Right lobe of liver (tissue), 6 donors: ENCODE data around the gene TLN1. TPM values are rescaled to one million over a fixed set of nuclear protein-coding genes. Genes with fewer than 3 reads are reported as not detected.
A peak's percentile ranks its signal among the peaks of the same experiment; 100 is the strongest.

Experiments used
- ATAC-seq, 4 donors: fragments of 200-7000 bp; cut with Tn5 transposase; one replicate each; pipeline ENCODE4 v1.9.1; 2020; ENCODE audit warnings: mild to moderate bottlenecking in 4 of 4, moderate library complexity in 4 of 4
- DNase-seq, 3 donors: peaks; one replicate each; pipeline ENCODE4 v3.0.0-alpha.2; 2020
- H3K27ac ChIP-seq, 3 donors: fragments of 200-600 bp; one replicate each; pipeline ENCODE4 v1.8.0; 2022
- H3K27me3 ChIP-seq, 2 donors: fragments of 200-600 bp; one replicate each; pipeline ENCODE4 v1.8.0; 2022
- H3K36me3 ChIP-seq, 4 donors: fragments of 200-600 bp; sonication (generic) in 1 of 4; one replicate each; pipeline versions ENCODE4 v1.5.1 to v1.8.0; 2017 to 2022; ENCODE audit warnings: control low read depth in 1 of 4
- H3K4me1 ChIP-seq, 4 donors: fragments of 200-600 bp; sonication (generic) in 1 of 4; one replicate each; pipeline versions ENCODE4 v1.5.1 to v1.8.0; 2017 to 2022; ENCODE audit warnings: control low read depth in 1 of 4
- H3K4me3 ChIP-seq, 3 donors: fragments of 200-600 bp; one replicate each; pipeline ENCODE4 v1.8.0; 2022
- H3K9me3 ChIP-seq, 4 donors: fragments of 200-600 bp; sonication (generic) in 1 of 4; one replicate each; pipeline versions ENCODE4 v1.5.1 to v1.8.0; 2017 to 2022; ENCODE audit warnings: control low read depth in 1 of 4
- POLR2A ChIP-seq: fragments of 450-650 bp; IDR thresholded peaks from one replicate; pipeline ENCODE4 v1.6.1; 2017; ENCODE audit warnings: antibody characterized with exemption, mild to moderate bottlenecking
- WGBS: methylation state at CpG from one replicate; pipeline ENCODE4 v1.1.6; 2018; ENCODE audit warnings: low coverage, low lambda C conversion rate; ENCODE audit not compliant: insufficient coverage; ENCODE audit errors: missing lambda C conversion rate; 5-methylcytosine and 5-hydroxymethylcytosine counted together
- intact Hi-C, 2 donors: fragments of 100-400 bp; cut with DNase I; formaldehyde crosslinking; loops; one replicate each; pipeline versions ENCODE4 v1.11.2 to v1.14.1; 2022
- total RNA-seq, 6 experiments: library from RNA; depleted of rRNA in 2 of 6; stranded (reverse); fragments of >200 nt in 2 of 6; fragmentation: NEBNext Ultra II Directional in 3 of 6; extraction: Animal tissue kit (Norgen Biotek cat#: 25700) in 3 of 6; gene quantifications; one replicate each; pipeline versions ENCODE4 v1.1.0 to v1.2.4, GENCODE V29; 2016 to 2023
- TF ChIP-seq, protein P1 (sequence below), 4 donors: fragments of 200-600 bp in 3 of 4; fragments of 450-650 bp in 1 of 4; IDR thresholded peaks; one replicate each; pipeline versions ENCODE4 v1.5.1 to v1.8.0; 2016 to 2022; ENCODE audit warnings: antibody characterized with exemption in 4 of 4, mild to moderate bottlenecking in 2 of 4
- donor health status: DM: no; HTN: yes; CAD: no.
- donor health status: DM: no; HTN: no; CAD: no.
- donor health status: DM: no; HTN: no; CAD: no.
- donor health status: DM: no; HTN: yes; CAD: no.
- donor health status: DM: no; HTN: yes; CAD: no.

Gene TLN1
- total RNA-seq, 6 experiments from 2014 or later, result 103 to 168 (median 128) TPM

DNA sequence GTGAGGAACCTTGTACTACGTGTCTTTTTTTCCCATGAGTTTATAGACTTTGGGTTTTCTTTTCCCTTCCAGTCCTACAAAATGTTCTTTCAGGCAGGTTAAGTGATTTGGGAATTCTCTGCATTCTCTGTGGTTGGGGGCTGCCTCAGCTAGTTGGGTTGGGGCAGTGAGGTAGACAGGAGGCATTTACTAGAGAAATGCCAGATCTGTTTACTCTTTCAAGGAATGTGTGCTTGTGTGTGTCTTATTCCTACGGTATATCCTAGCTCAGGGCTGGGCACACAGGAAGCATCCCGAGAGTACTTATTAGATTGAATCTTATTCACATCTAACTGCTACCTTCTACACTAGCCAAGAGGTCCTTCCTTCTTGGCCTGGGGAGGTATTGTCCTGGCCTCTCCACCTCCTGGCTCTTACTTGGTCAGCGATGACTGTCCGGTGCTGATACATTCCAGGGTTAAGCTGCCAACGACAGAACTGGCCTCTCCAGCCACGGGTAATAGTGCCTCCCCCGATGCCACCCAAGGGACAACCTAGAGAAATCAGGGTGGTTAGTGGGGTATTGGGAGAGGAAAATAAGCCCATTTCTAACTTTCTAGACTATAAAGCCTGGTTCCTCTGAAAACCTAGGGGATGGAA is 12.0 kb upstream of the TLN1 start:
- H3K36me3 ChIP-seq, result peaks cover 8 to 53% (median 28%) of the 10 kb centered on the region in 4 donors
- H3K27ac ChIP-seq, result no peak overlapping the region
- ATAC-seq (no peak), DNase-seq (peak in 1 of 3 donors; percentile 30)
- H3K4me3 ChIP-seq, result no peak overlapping the region
- no peaks in the 10 kb centered on the region for H3K27me3 ChIP-seq
- WGBS, result 79% methylated on average over 6 of the region's 8 CpGs
- TF ChIP-seq, protein P1, sequence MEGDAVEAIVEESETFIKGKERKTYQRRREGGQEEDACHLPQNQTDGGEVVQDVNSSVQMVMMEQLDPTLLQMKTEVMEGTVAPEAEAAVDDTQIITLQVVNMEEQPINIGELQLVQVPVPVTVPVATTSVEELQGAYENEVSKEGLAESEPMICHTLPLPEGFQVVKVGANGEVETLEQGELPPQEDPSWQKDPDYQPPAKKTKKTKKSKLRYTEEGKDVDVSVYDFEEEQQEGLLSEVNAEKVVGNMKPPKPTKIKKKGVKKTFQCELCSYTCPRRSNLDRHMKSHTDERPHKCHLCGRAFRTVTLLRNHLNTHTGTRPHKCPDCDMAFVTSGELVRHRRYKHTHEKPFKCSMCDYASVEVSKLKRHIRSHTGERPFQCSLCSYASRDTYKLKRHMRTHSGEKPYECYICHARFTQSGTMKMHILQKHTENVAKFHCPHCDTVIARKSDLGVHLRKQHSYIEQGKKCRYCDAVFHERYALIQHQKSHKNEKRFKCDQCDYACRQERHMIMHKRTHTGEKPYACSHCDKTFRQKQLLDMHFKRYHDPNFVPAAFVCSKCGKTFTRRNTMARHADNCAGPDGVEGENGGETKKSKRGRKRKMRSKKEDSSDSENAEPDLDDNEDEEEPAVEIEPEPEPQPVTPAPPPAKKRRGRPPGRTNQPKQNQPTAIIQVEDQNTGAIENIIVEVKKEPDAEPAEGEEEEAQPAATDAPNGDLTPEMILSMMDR (IDR thresholded peaks at IDR 0.05), result no peak
- no peak for TF ChIP-seq POLR2A
- intact Hi-C loops, result no loop called here
- H3K9me3 ChIP-seq, result no peaks in the 10 kb centered on the region
- H3K4me1 ChIP-seq, result peaks cover 0 to 27% (median 10%) of the 10 kb centered on the region in 4 donors

DNA sequence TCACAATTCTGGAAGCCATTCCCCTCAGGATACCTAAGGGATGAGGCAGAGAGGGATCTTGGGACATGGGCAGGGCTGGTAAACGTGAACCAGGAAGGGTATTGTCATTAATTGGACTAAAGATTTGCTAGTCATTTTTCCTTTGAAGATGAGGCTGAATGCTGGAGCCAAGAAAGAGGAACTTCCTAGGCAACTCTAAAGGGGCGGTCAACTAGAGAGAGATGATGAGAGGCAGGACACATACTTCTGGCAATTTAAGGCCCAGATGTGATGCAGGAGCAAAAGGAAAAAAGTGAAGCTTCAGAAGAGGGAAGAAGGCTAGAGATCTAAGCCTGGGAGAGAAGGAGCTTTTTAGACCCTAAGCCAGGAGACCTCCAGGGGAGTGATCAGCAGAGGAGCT is 11.5 kb upstream of the TLN1 start:
- 62% methylated on average over 2 of the region's 2 CpGs for WGBS
- no peak overlapping the region for H3K27ac ChIP-seq
- H3K4me3 ChIP-seq, result no peak overlapping the region
- peaks cover 0 to 27% (median 10%) of the 10 kb centered on the region in 4 donors for H3K4me1 ChIP-seq
- no peaks in the 10 kb centered on the region for H3K27me3 ChIP-seq
- DNase-seq, result peak in 1 of 3 donors; percentile 10
- intact Hi-C loops, result no loop called here
- H3K36me3 ChIP-seq, result peaks cover 8 to 58% (median 32%) of the 10 kb centered on the region in 4 donors
- TF ChIP-seq, protein P1 (IDR thresholded peaks at IDR 0.05), result no peak
- TF ChIP-seq POLR2A, result no peak
- ATAC-seq, result no peak
- no peaks in the 10 kb centered on the region for H3K9me3 ChIP-seq

DNA sequence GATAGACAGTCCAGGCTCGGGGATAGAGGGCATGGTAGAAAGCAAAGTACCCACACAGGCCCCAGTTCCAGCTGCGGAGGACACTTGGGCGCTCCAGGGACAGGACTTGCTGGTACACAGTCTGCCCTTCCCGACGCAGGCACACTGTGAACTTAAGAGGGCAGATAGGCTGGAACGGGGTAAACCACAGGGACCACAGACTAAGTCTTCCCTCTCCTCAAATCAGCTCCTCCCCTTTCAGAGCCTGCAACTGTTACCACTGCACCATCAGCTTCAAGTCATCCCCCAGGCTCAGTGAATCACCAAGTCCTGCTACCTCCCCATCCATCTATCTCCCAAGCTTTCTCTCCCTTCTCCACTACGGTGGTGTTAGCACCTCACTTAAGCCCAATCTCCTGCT is 9.7 kb upstream of the TLN1 start:
- ATAC-seq, result no peak

DNA sequence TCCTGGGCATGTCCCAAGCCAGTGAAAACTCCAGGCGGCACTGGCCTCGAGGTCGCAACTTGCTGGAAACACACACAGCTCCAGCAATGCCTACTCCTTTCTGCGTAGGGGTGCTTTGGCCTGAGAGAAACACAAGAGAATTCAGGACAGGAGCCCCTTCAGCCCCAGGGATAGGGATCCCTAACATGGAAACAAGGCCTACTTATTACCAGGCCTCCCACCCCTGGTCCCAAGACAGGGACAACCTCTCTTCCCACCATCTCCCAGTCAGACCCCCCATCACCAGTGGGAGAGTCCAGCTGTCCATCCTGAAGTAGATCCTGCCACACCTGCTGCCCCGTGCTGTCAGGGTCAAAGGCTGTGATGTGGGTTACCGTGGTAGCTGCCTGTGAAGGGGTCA is 8.2 kb upstream of the TLN1 start:
- peaks cover 0 to 6% (median 0%) of the 10 kb centered on the region in 4 donors for H3K4me1 ChIP-seq
- H3K27me3 ChIP-seq, result no peaks in the 10 kb centered on the region
- WGBS, result 20% methylated on average over 1 of the region's 6 CpGs
- H3K4me3 ChIP-seq, result no peak overlapping the region
- peaks cover 8 to 90% (median 47%) of the 10 kb centered on the region in 4 donors for H3K36me3 ChIP-seq
- TF ChIP-seq POLR2A, result no peak
- TF ChIP-seq, protein P1 (IDR thresholded peaks at IDR 0.05), result no peak
- DNase-seq (peak in 1 of 3 donors; percentile 38), ATAC-seq (no peak)
- intact Hi-C loops, result no loop called here
- no peaks in the 10 kb centered on the region for H3K9me3 ChIP-seq
- H3K27ac ChIP-seq, result no peak overlapping the region

More for the DNA sequence above, 9.7 kb upstream of the TLN1 start:
- Histone ChIP-seq H3K36me3 (peaks cover 8 to 75% (median 39%) of the 10 kb centered on the region in 4 donors), H3K4me1 (peaks cover 0 to 17% (median 5%) of the 10 kb centered on the region in 4 donors), H3K9me3 (no peaks in the 10 kb centered on the region), H3K27ac (no peak overlapping the region), H3K4me3 (no peak overlapping the region), H3K27me3 (no peaks in the 10 kb centered on the region)
- WGBS, result 30% methylated on average over 4 of the region's 7 CpGs
- TF ChIP-seq POLR2A, result no peak
- TF ChIP-seq, protein P1 (IDR thresholded peaks at IDR 0.05), result no peak
- peak in 1 of 3 donors; percentile 44 for DNase-seq
- intact Hi-C loops, result no loop called here
